Neuron (in vitro differentiated cells): ENCODE results near the gene PAXIP1.

Source experiments
- H2AFZ ChIP-seq: one replicate; pipeline ENCODE4 v1.6.1; 2013; ENCODE audit warnings: low read depth, mild to moderate bottlenecking, inconsistent platforms, low read length, moderate library complexity
- H3K27me3 ChIP-seq: one replicate; pipeline ENCODE4 v1.6.1; 2013; ENCODE audit warnings: low read length; ENCODE audit not compliant: insufficient read depth
- H3K36me3 ChIP-seq: one replicate; pipeline ENCODE4 v1.6.1; 2013; ENCODE audit warnings: low read length; ENCODE audit not compliant: insufficient read depth
- H3K4me1 ChIP-seq: one replicate; pipeline ENCODE4 v1.6.1; 2013; ENCODE audit warnings: low read length; ENCODE audit not compliant: insufficient read depth
- H3K4me3 ChIP-seq: 2 replicates; pipeline ENCODE4 v1.5.1; 2013; ENCODE audit warnings: mild to moderate bottlenecking, low read length, moderate library complexity
- H3K9me3 ChIP-seq: one replicate; pipeline ENCODE4 v1.6.1; 2013; ENCODE audit warnings: low read length

PAXIP1 gene

GRCh38 chr7:155007947-155008346, 5.0 kb upstream of the PAXIP1 start:
- Histone ChIP-seq H3K9me3 (no peaks in the 10 kb centered on the region), H3K27me3 (no peaks in the 10 kb centered on the region), H2AFZ (no peak overlapping the region), H3K36me3 (no peaks in the 10 kb centered on the region), H3K4me1 (peaks cover 5% of the 10 kb centered on the region), H3K4me3 (no peak overlapping the region)

- peak overlapping the region; percentile 89 for H2AFZ ChIP-seq
- peaks cover 10% of the 10 kb centered on the region for H3K4me1 ChIP-seq
- no peaks in the 10 kb centered on the region for H3K9me3 ChIP-seq
- peaks cover 8% of the 10 kb centered on the region for H3K36me3 ChIP-seq
- peak overlapping the region; percentile 99 for H3K4me3 ChIP-seq
- no peaks in the 10 kb centered on the region for H3K27me3 ChIP-seq
Observed at GRCh38 chr7:155003376-155004214, 671 bp upstream of the PAXIP1 start.

GRCh38 chr7:155002411-155003091, 373 bp downstream of the PAXIP1 start:
- H3K4me3 ChIP-seq = peak overlapping the region; percentile 99
- H2AFZ ChIP-seq = peak overlapping the region; percentile 64
- peaks cover 10% of the 10 kb centered on the region for H3K4me1 ChIP-seq
- no peaks in the 10 kb centered on the region for H3K9me3 ChIP-seq
- H3K36me3 ChIP-seq = peaks cover 15% of the 10 kb centered on the region
- H3K27me3 ChIP-seq = no peaks in the 10 kb centered on the region

DNA sequence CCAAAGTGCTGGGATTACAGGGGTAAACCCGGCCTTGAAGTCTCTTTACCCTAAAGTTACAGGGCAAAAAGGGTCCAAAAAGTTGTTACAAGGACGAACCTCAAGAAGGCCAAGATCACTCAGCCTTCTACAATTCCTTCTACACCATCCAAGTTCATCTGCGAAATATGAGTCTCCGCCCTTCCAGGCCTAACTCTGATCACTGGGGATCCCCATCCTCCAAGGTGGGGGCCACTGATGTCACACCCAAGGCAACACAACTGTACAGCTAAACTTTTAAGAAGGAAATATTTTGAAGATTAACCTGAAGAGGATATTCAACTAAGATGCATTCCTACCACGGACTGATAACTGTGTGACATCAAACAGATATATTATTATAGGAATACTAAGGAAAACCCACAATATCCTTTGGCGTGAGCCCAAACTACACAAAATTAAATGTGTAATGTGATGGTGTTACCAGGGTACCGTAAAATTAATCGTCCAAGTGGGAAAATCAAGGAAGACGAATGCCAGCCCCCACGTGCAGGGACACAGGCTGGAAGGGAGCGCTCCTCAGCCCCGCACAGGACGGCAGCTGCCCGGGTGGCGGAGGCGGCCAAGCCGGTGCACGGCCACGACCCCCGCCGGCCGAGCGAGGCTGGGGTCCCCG, 1.0 kb downstream of the PAXIP1 start:
- Histone ChIP-seq H3K27me3 (no peaks in the 10 kb centered on the region), H2AFZ (peak overlapping the region; percentile 64), H3K9me3 (no peaks in the 10 kb centered on the region), H3K4me1 (peaks cover 10% of the 10 kb centered on the region), H3K36me3 (peaks cover 20% of the 10 kb centered on the region), H3K4me3 (peak overlapping the region; percentile 99)

DNA sequence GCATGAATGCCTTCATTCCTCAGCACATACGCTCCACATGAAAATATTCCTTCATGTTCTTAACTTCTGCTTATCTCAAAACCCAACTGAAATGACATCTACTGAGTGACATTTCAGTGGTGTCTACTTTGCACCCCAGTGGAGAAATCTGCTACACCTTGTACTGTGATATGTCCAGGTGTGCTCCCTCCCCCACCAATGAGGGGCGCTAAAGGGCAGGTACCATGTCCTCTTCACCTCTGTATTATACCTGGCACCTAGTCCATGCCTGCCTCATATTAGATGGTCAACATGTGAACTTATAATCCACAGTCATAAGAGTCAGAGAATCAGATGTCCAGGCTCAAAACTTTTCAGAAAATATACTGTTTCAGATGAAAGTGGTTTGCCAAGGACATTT, 2.1 kb downstream of the PAXIP1 start:
- Histone ChIP-seq H3K4me1 (peaks cover 10% of the 10 kb centered on the region), H3K4me3 (no peak overlapping the region), H3K27me3 (no peaks in the 10 kb centered on the region), H2AFZ (no peak overlapping the region), H3K36me3 (peaks cover 31% of the 10 kb centered on the region), H3K9me3 (no peaks in the 10 kb centered on the region)

GRCh38 chr7:154998481-154998880, 4.4 kb downstream of the PAXIP1 start:
- no peaks in the 10 kb centered on the region for H3K9me3 ChIP-seq
- H2AFZ ChIP-seq = no peak overlapping the region
- H3K4me1 ChIP-seq = peaks cover 4% of the 10 kb centered on the region
- peaks cover 46% of the 10 kb centered on the region for H3K36me3 ChIP-seq
- H3K4me3 ChIP-seq = no peak overlapping the region
- no peaks in the 10 kb centered on the region for H3K27me3 ChIP-seq

DNA sequence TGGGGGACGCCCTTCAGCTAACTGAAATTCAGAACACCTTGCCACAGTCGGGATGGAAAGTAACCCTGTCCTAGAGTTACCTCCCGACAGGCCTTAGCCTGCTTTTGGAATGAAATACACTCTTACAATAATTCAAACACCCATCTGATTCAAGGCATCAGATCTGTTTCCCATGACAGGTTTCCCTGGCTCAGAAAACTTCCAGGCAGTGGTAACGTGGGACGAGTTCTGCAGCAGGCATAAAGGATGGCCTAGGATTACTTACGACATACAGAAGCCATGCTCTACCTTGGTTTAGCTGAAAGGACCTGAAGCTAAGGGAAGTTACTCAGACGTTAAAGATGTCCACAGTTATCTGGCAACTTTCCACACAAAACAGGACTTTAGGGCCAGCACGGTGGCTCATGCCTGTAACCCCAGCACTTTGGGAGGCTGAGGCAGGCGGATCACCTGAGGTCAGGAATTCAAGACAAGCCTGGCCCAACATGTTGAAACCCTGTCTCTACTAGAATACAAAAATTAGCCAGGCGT, 5.0 kb downstream of the PAXIP1 start:
- Histone ChIP-seq H2AFZ (no peak overlapping the region), H3K9me3 (peaks cover 2% of the 10 kb centered on the region), H3K4me3 (no peak overlapping the region), H3K4me1 (peaks cover 4% of the 10 kb centered on the region), H3K27me3 (no peaks in the 10 kb centered on the region), H3K36me3 (peaks cover 49% of the 10 kb centered on the region)

GRCh38 chr7:154996756-154997155, 6.2 kb downstream of the PAXIP1 start:
- Histone ChIP-seq H3K4me1 (peaks cover 2% of the 10 kb centered on the region), H2AFZ (no peak overlapping the region), H3K9me3 (peaks cover 2% of the 10 kb centered on the region), H3K4me3 (no peak overlapping the region), H3K27me3 (no peaks in the 10 kb centered on the region), H3K36me3 (peaks cover 55% of the 10 kb centered on the region)

- Histone ChIP-seq H3K4me3 (no peak overlapping the region), H2AFZ (no peak overlapping the region), H3K4me1 (no peaks in the 10 kb centered on the region), H3K36me3 (peaks cover 61% of the 10 kb centered on the region), H3K9me3 (peaks cover 2% of the 10 kb centered on the region), H3K27me3 (no peaks in the 10 kb centered on the region)
Observed at GRCh38 chr7:154996101-154996500, 6.8 kb downstream of the PAXIP1 start.

GRCh38 chr7:154994996-154995395, 7.9 kb downstream of the PAXIP1 start:
- no peaks in the 10 kb centered on the region for H3K27me3 ChIP-seq
- peaks cover 2% of the 10 kb centered on the region for H3K9me3 ChIP-seq
- peaks cover 64% of the 10 kb centered on the region for H3K36me3 ChIP-seq
- no peak overlapping the region for H2AFZ ChIP-seq
- no peaks in the 10 kb centered on the region for H3K4me1 ChIP-seq
- no peak overlapping the region for H3K4me3 ChIP-seq

DNA sequence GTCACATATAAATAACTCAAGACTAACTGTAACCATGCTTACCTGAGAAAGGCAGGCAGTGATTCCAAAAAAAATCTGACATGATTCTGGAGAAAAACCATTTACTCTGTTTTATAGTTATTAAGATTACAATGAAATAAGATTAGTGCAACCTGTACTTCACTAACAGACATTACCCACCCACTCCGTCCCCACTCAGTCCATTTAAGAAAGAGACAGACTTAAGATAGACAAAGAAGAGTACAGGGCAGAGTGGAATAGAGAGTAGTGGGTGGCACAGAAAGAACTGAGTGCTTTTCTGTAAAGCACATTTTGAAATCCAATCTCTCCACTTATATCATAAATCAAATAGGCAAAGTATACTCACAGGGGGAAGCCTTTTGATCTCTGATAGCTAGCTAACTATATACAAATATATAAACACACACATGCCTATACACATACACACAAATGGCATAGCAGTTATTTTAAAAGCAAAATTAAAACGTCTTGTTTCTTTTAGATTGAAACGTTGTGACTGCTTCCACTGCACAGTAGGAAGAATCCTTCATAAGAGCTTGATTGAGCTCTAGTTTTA, 11.9 kb downstream of the PAXIP1 start:
- Histone ChIP-seq H3K4me1 (no peaks in the 10 kb centered on the region), H3K27me3 (no peaks in the 10 kb centered on the region), H3K9me3 (peaks cover 2% of the 10 kb centered on the region), H2AFZ (no peak overlapping the region), H3K4me3 (no peak overlapping the region), H3K36me3 (peaks cover 58% of the 10 kb centered on the region)

DNA sequence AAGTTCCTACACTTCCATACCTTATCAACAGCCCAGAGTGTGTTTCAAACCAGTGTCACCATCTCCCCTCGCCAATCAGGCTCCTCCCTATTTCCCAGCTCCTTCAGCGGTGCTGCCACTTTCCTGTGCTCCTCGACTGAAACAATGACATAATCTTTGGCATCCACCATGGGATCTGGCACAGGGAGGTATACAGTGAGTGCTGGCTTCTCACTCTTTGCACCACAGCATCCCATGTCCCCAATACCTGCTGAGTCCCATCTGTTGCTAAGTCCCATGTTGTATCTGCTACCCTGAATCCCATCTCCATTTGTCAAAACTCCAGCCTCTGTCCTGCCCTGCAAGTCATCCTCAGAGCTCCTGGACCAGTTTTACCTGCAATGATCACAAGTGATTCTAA, 15.4 kb downstream of the PAXIP1 start:
- Histone ChIP-seq H2AFZ (no peak overlapping the region), H3K4me1 (no peaks in the 10 kb centered on the region), H3K9me3 (no peaks in the 10 kb centered on the region), H3K4me3 (no peak overlapping the region), H3K27me3 (no peaks in the 10 kb centered on the region), H3K36me3 (peaks cover 41% of the 10 kb centered on the region)
